Measurements from ENCODE around the gene ZP3.
"Not testable (repeated sequence)": the region's sequence is repeated elsewhere in the genome, so short reads cannot be mapped to it uniquely, and the experiment has no call there.

The ZP3 gene

DNA sequence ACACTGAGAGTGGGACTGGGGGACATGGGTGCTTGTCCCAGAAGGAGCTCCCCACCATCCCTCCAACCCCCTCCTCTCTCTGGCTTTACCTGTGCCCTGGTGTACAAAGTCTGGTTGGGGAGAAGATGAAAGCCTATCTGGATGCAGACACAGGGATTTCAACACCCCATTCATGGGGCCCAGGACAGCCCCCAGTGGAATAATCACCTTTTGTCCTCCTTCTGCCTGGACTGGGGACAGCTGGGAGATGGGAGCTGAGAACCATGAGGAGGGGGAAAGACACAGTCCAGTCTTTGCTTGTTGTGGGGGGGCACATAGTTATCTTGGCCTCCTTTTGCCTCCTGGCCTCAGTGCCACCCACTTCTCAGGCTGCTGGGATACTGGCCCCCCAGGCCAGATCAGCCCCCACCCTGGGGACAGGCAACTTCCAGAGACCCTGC lies 16.6 kb upstream of the ZP3 start:
- Histone ChIP-seq H3K4me1 (no peaks in the 10 kb centered on the region), H3K9me3 (no peaks in the 10 kb centered on the region), H3K27me3 (peaks cover 0 to 5% of the 10 kb centered on the region in 2 donors), H3K36me3 (no peaks in the 10 kb centered on the region), H3K27ac (no peak overlapping the region), H3K4me3 (no peak overlapping the region)
- TF ChIP-seq, protein P1, sequence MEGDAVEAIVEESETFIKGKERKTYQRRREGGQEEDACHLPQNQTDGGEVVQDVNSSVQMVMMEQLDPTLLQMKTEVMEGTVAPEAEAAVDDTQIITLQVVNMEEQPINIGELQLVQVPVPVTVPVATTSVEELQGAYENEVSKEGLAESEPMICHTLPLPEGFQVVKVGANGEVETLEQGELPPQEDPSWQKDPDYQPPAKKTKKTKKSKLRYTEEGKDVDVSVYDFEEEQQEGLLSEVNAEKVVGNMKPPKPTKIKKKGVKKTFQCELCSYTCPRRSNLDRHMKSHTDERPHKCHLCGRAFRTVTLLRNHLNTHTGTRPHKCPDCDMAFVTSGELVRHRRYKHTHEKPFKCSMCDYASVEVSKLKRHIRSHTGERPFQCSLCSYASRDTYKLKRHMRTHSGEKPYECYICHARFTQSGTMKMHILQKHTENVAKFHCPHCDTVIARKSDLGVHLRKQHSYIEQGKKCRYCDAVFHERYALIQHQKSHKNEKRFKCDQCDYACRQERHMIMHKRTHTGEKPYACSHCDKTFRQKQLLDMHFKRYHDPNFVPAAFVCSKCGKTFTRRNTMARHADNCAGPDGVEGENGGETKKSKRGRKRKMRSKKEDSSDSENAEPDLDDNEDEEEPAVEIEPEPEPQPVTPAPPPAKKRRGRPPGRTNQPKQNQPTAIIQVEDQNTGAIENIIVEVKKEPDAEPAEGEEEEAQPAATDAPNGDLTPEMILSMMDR (IDR thresholded peaks at IDR 0.05) = no peak
- intact Hi-C loops (cut with DNase I; ENCODE audit: low total_unique reads) = no loop called here
- no peak for DNase-seq

DNA sequence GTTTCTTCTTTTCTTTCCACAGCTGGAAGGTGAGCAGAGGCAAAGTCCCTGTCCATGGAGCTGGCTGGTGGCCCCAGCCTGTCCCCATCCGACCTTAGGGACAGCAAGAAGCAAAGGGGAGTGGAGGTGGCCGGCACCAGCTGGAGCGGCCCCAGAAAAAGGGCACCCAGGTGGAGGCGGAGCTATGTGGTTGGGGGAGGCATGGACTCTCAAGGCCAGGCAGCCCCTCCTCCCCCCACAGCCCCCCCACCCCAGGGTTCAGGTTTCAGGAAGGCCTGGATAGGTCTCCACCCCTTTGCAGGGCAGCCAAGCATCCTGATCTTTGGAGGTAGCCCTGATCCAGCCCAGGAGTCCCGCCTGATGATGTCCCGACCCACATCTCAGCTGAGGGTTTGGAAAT lies 15.2 kb upstream of the ZP3 start, which contains the start of gene SSC4D:
TSS of gene SSC4D (minus strand) at position 161 of the 400 bp plus-strand sequence. CDS start 5,258 bp downstream, outside the sequence.
- Histone ChIP-seq H3K36me3 (no peaks in the 10 kb centered on the region), H3K4me3 (no peak within 1 kb of the TSS), H3K4me1 (no peaks in the 10 kb centered on the region), H3K27me3 (peaks cover 0 to 5% of the 10 kb centered on the region in 2 donors), H3K9me3 (no peaks in the 10 kb centered on the region), H3K27ac (no peak within 1 kb of the TSS)
- intact Hi-C loops (cut with DNase I; ENCODE audit: low total_unique reads) = no loop called here
- DNase-seq = no peak
- TF ChIP-seq, protein P1 (IDR thresholded peaks at IDR 0.05) = no peak

DNA sequence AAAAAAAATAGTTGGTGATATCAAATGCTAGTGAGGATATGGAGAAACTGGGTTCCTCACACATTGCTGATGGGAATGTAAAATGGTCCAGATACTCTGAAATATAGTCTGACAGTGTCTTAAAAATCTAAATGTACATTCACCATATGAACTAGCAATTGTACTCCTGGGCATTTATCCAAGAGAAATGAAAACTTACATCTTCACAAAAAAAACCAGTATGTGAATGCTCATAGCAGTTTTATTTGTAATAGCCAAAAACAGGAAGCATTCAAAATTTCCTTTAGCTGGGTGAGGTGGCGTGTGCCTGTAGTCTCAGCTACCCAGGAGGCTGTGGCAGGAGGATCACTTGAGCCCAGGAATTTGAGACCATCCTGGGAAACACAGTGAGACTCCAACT lies 13.1 kb upstream of the ZP3 start:
- no peaks in the 10 kb centered on the region for H3K4me1 ChIP-seq
- intact Hi-C loops (cut with DNase I; ENCODE audit: low total_unique reads) = no loop called here
- peaks cover 0 to 5% of the 10 kb centered on the region in 2 donors for H3K27me3 ChIP-seq
- H3K9me3 ChIP-seq = no peaks in the 10 kb centered on the region
- no peaks in the 10 kb centered on the region for H3K36me3 ChIP-seq
- TF ChIP-seq, protein P1 (IDR thresholded peaks at IDR 0.05) = no peak
- no peak overlapping the region for H3K4me3 ChIP-seq
- no peak for DNase-seq
- H3K27ac ChIP-seq = no peak overlapping the region

DNA sequence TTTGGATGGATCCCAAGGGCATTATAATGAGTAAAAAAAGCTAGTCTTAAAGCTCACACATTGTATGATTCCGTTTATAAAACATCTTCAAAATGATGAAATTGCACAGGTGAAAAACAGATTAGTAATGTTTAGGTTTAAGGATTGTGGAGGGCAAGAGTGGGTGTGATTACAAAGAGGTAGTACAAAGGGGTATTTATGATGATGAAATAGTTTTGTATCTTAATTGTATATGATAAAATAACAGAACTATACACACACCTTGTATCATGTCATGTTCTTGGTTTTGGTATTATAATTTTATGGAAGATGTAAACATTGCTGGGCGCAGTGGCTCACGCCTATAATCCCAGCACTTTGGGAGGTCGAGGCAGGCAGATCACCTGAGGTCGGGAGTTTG lies 12.5 kb upstream of the ZP3 start:
- no peaks in the 10 kb centered on the region for H3K4me1 ChIP-seq
- no peak overlapping the region for H3K4me3 ChIP-seq
- intact Hi-C loops (cut with DNase I; ENCODE audit: low total_unique reads) = no loop called here
- peaks cover 0 to 5% of the 10 kb centered on the region in 2 donors for H3K27me3 ChIP-seq
- H3K27ac ChIP-seq = no peak overlapping the region
- no peaks in the 10 kb centered on the region for H3K36me3 ChIP-seq
- TF ChIP-seq, protein P1 (IDR thresholded peaks at IDR 0.05) = no peak
- no peak for DNase-seq
- H3K9me3 ChIP-seq = no peaks in the 10 kb centered on the region

DNA sequence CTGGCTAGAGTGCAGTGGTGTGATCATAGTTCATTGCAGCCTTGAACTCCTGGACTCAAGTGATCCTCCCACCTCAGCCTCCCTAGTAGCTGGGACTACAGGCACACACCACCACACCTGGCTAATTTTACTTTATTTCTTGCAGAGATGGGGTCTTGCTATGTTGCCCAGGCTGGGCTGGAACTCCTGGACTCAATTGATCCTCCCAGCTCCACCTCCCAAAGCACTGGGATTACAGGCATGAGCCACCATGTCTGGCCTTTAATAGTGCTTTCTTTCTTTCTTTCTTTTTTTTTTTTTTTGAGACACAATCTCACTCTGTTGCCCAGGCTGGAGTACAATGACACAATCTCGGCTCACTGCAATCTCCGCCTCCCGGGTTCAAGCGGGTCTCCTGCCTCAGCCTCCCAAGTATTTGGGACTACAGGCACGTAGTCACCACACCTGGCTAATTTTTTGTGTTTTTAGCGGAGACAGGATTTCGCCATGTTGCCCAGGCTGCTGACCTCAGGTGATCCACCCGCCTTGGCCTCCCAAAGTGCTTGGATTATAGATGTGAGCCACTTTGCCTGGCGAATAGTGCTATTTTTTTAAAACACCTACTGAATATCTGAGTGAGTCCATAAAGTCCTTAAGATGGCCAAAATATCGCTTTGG lies 7.0 kb upstream of the ZP3 start:
- H3K27ac ChIP-seq; H3K27me3 ChIP-seq; H3K36me3 ChIP-seq; intact Hi-C loops (cut with DNase I; ENCODE audit: low total_unique reads); H3K4me1 ChIP-seq; H3K4me3 ChIP-seq; DNase-seq; H3K9me3 ChIP-seq: not testable (repeated sequence)

DNA sequence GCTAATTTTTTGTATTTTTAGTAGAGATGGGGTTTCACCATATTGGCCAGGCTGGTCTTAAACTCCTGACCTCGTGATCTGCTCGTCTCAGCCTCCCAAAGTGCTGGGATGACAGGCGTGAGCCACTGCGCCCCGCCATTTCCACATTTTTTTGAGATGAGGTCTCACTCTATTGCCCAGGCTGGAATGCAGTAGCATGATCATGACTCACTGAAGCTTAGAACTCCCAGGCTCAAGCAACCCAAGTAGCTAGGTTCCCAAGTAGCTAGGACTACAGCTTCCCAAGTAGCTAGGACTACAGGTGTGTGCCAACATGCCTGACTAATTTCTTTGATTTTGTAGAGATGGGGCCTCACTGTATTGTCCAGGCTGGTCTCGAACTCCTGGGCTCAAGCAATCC lies 3.7 kb upstream of the ZP3 start:
- H3K9me3 ChIP-seq; H3K4me1 ChIP-seq; H3K27ac ChIP-seq; H3K4me3 ChIP-seq; intact Hi-C loops (cut with DNase I; ENCODE audit: low total_unique reads); DNase-seq; H3K36me3 ChIP-seq: not testable (repeated sequence)
- peaks cover 0 to 23% of the 10 kb centered on the region in 2 donors for H3K27me3 ChIP-seq

All from tibial artery (tissue), 4 donors.